CD14-positive monocyte (primary cell): ENCODE results near the gene U2AF1. TPM values are rescaled to one million over a fixed set of nuclear protein-coding genes. Genes with fewer than 3 reads are reported as not detected.
"Not testable (repeated sequence)": the region's sequence is repeated elsewhere in the genome, so short reads cannot be mapped to it uniquely, and the experiment has no call there.

Experiments
- DNase-seq, 3 donors: peaks; one replicate each; pipeline ENCODE4 v3.0.0-alpha.2; 2011 to 2022
- H2AFZ ChIP-seq: 2 replicates; pipeline ENCODE4 v1.6.0; 2012; ENCODE audit warnings: mild to moderate bottlenecking, low read depth, low read length, inconsistent platforms; ENCODE audit not compliant: insufficient read depth, poor library complexity, severe bottlenecking
- H3K27ac ChIP-seq, 2 donors: 1 replicate in 1 of 2; 2 replicates in 1 of 2; pipeline ENCODE4 v1.5.1; 2012 to 2013; ENCODE audit warnings: low read length in 2 of 2, control low read depth in 1 of 2, inconsistent platforms in 1 of 2, low read depth in 1 of 2, mild to moderate bottlenecking in 1 of 2
- H3K27me3 ChIP-seq, 2 donors: one replicate each; pipeline versions ENCODE4 v1.6.0 to v1.6.1; 2011 to 2013; ENCODE audit warnings: low read length in 2 of 2; ENCODE audit not compliant: control insufficient read depth in 2 of 2, insufficient read depth in 2 of 2
- H3K36me3 ChIP-seq, 2 donors: replicated peaks in 1 of 2; 1 replicate in 1 of 2; 2 replicates in 1 of 2; pipeline versions ENCODE4 v1.5.1 to v1.6.1; 2012 to 2013; ENCODE audit warnings: low read length in 2 of 2, control low read depth in 1 of 2, inconsistent platforms in 1 of 2, mild to moderate bottlenecking in 1 of 2; ENCODE audit not compliant: insufficient read depth in 2 of 2, control insufficient read depth in 1 of 2
- H3K4me1 ChIP-seq, 2 donors: 1 replicate in 1 of 2; 2 replicates in 1 of 2; pipeline versions ENCODE4 v1.5.1 to v1.6.1; 2012 to 2013; ENCODE audit warnings: low read length in 2 of 2, control low read depth in 1 of 2, inconsistent platforms in 1 of 2, mild to moderate bottlenecking in 1 of 2, moderate library complexity in 1 of 2; ENCODE audit not compliant: insufficient read depth in 2 of 2, control insufficient read depth in 1 of 2
- H3K4me2 ChIP-seq: replicated peaks from 2 replicates; pipeline ENCODE3; 2012; ENCODE audit warnings: low read length, moderate library complexity, mild to moderate bottlenecking; ENCODE audit not compliant: poor library complexity, severe bottlenecking; ENCODE audit errors: extremely low read depth
- H3K4me3 ChIP-seq, 3 experiments: fragments of 200-600 bp in 1 of 3; sonication (generic) in 1 of 3; replicated peaks in 1 of 3; 1 replicate in 2 of 3; 2 replicates in 1 of 3; pipeline ENCODE4 v1.5.1; 2011 to 2013; ENCODE audit warnings: low read length in 3 of 3, mild to moderate bottlenecking in 3 of 3, control low read depth in 2 of 3, low read depth in 2 of 3, inconsistent platforms in 1 of 3, moderate library complexity in 1 of 3
- H3K79me2 ChIP-seq: 2 replicates; pipeline ENCODE4 v1.6.0; 2012; ENCODE audit warnings: mild to moderate bottlenecking, control low read depth, inconsistent platforms, low read length, moderate library complexity; ENCODE audit not compliant: insufficient read depth
- H3K9ac ChIP-seq: 2 replicates; pipeline ENCODE4 v1.6.0; 2017; ENCODE audit warnings: low read length, mild to moderate bottlenecking; ENCODE audit not compliant: insufficient read depth, poor library complexity, severe bottlenecking
- H3K9me3 ChIP-seq, 2 donors: replicated peaks in 1 of 2; 1 replicate in 1 of 2; 2 replicates in 1 of 2; pipeline versions ENCODE4 v1.5.1 to v1.6.1; 2012 to 2013; ENCODE audit warnings: low read length in 2 of 2, control low read depth in 1 of 2; ENCODE audit not compliant: control insufficient read depth in 1 of 2, insufficient read depth in 1 of 2
- H4K20me1 ChIP-seq: 2 replicates; pipeline ENCODE4 v1.6.0; 2012; ENCODE audit warnings: mild to moderate bottlenecking, low read length, control low read depth, moderate library complexity; ENCODE audit not compliant: insufficient read depth
- H3K27ac Mint-ChIP-seq, 7 donors: one replicate each; pipeline ENCODE4 v1.8.0; 2020; ENCODE audit warnings: mild to moderate bottlenecking in 7 of 7, mixed read lengths in 7 of 7, moderate library complexity in 6 of 7, inconsistent platforms in 2 of 7
- H3K27me3 Mint-ChIP-seq, 3 donors: one replicate each; pipeline ENCODE4 v1.8.0; 2021 to 2022; ENCODE audit warnings: low read depth in 3 of 3, mild to moderate bottlenecking in 3 of 3, mixed read lengths in 3 of 3, moderate library complexity in 3 of 3, inconsistent platforms in 1 of 3
- H3K36me3 Mint-ChIP-seq, 2 donors: one replicate each; pipeline ENCODE4 v1.8.0; 2020; ENCODE audit warnings: mixed read lengths in 2 of 2, inconsistent platforms in 1 of 2, mild to moderate bottlenecking in 1 of 2
- H3K4me1 Mint-ChIP-seq: one replicate; pipeline ENCODE4 v1.8.0; 2020; ENCODE audit warnings: mild to moderate bottlenecking, mixed read lengths
- H3K4me3 Mint-ChIP-seq, 2 donors: one replicate each; pipeline ENCODE4 v1.8.0; 2020; ENCODE audit warnings: mild to moderate bottlenecking in 2 of 2, mixed read lengths in 2 of 2, moderate library complexity in 1 of 2
- H3K9me3 Mint-ChIP-seq, 7 donors: one replicate each; pipeline ENCODE4 v1.8.0; 2020 to 2022; ENCODE audit warnings: mixed read lengths in 7 of 7, mild to moderate bottlenecking in 6 of 7, moderate library complexity in 6 of 7, inconsistent platforms in 2 of 7
- WGBS: methylation state at CpG from one replicate; pipeline ENCODE4 v1.1.5; 2013; ENCODE audit warnings: missing lambda C conversion rate; ENCODE audit not compliant: insufficient coverage; 5-methylcytosine and 5-hydroxymethylcytosine counted together
- intact Hi-C, 2 donors: fragments of 100-400 bp; cut with micrococcal nuclease; formaldehyde crosslinking; loops; one replicate each; pipeline versions ENCODE4 v1.15.0 to v1.15.1; 2023
- polyA plus RNA-seq, 3 donors: library from polyadenylated mRNA; depleted of rRNA in 1 of 3; unstranded in 2 of 3; stranded (reverse) in 1 of 3; fragments of 300-500 nt in 2 of 3; fragments of >200 nt in 1 of 3; fragmentation: Illumina TruSeq in 2 of 3; gene quantifications; 1 replicate in 2 of 3; 2 replicates in 1 of 3; pipeline ENCODE4 v1.2.3, GENCODE V29; 2012 to 2021

The U2AF1 gene
- polyA plus RNA-seq, 3 donors, result 38.4 to 111 (median 39.3) TPM

DNA sequence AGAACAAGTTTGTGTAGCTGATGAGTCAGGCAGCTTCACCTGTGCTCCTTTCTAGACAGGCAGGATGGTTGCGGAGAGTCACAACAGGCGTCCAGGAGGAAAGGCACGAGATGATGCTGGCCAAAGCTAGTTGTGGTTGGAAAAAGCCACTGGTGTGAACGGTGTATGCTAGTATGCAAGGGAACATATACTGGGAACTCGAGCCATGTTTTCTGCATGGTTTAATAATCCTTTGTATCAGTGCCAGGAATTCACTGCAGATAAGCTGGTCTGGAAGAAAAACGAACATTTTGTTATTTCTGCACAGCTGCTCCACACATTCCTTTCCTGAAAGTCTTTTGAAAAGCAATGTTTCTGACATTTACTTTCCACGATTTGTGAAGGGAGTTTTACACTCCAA is 22.7 kb upstream of the U2AF1 start:
- H3K9me3 ChIP-seq, H3K4me1 ChIP-seq, H3K36me3 ChIP-seq, DNase-seq, H3K27me3 ChIP-seq, H3K27ac ChIP-seq, H4K20me1 ChIP-seq, H3K4me3 Mint-ChIP-seq, H3K27ac Mint-ChIP-seq, H3K9me3 Mint-ChIP-seq, H3K4me1 Mint-ChIP-seq, H3K9ac ChIP-seq, H3K4me3 ChIP-seq, H3K36me3 Mint-ChIP-seq, H3K27me3 Mint-ChIP-seq, H2AFZ ChIP-seq, H3K79me2 ChIP-seq, intact Hi-C loops, H3K4me2 ChIP-seq: not testable (repeated sequence)
- no CpG with 5 or more reads among the region's 7 CpGs for WGBS

DNA sequence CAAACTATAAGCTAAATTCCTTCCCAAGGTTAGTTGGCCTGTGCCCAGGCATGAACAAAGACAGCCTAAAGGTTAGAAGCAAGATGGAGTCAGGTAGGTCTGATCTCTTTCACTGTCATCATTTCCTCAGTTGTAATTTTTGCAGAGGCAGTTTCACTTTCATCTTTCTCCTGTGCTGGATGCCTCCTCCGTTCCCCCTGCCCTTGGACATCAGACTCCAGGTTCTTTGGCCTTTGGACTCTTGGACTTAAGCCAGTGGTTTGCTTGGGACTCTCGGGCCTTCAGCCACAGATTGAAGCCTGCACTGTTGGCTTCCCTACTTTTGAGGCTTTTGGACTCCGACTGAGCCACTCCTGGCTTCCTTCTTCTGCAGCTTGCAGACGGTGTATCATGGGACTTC is 8.6 kb upstream of the U2AF1 start:
- not testable (repeated sequence) for H3K27ac Mint-ChIP-seq

DNA sequence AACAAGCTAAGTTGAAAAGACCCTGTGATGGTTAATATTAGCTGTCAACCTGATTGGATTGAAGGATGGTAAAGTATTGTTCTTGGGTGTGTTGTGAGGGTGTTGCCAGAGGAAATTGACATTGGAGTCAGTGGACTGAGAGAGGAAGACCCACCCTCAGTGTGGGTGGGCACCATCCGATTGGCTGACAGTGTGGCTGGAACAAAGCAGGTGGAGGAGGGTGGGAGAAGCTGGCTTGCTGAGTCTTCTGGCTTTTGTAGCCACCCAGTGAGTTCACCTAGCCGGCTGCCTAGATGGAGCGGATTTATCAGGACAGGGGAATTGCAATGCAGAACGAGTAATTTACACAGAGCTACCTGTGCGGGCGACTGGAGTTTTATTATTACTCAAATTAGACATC is 7.1 kb upstream of the U2AF1 start:
- H3K9me3 Mint-ChIP-seq, intact Hi-C loops, H3K4me1 Mint-ChIP-seq, H4K20me1 ChIP-seq, H3K27me3 Mint-ChIP-seq, DNase-seq, H3K9ac ChIP-seq, H2AFZ ChIP-seq, H3K27ac ChIP-seq, H3K36me3 ChIP-seq, H3K36me3 Mint-ChIP-seq, H3K9me3 ChIP-seq, H3K27me3 ChIP-seq, H3K4me3 ChIP-seq, H3K27ac Mint-ChIP-seq, H3K4me1 ChIP-seq, H3K4me3 Mint-ChIP-seq, H3K79me2 ChIP-seq, H3K4me2 ChIP-seq: not testable (repeated sequence)
- WGBS, result no CpG with 5 or more reads among the region's 6 CpGs

More for the DNA sequence above, 8.6 kb upstream of the U2AF1 start:
- H3K4me1 Mint-ChIP-seq, H3K36me3 Mint-ChIP-seq, H3K9me3 Mint-ChIP-seq, DNase-seq, H3K27ac ChIP-seq, H2AFZ ChIP-seq, H3K36me3 ChIP-seq, H3K27me3 ChIP-seq, intact Hi-C loops, H3K4me3 ChIP-seq, H3K4me1 ChIP-seq, H3K27me3 Mint-ChIP-seq, H3K9me3 ChIP-seq, H3K79me2 ChIP-seq, H4K20me1 ChIP-seq, H3K9ac ChIP-seq, H3K4me3 Mint-ChIP-seq, H3K4me2 ChIP-seq: not testable (repeated sequence)
- no CpG with 5 or more reads among the region's 4 CpGs for WGBS

DNA sequence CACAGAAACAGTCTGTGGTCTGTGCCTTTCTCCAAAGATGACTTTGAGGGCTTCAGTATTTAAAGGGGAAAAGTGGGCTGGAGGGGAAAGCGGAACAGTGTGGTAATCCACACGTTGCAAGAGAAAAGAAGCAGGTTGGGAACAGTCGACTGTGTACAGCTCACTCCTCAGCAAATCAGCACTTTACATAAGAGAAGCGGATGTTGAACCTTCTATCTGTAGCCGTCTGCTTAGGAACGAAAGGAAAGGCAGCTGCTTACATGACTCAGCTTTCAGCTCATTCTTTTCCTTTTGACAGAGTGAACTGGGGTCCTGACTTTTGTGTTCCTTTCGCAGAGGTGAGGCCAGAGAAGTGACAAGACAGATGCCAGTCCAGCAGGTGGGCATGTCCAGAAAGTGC is 1.6 kb upstream of the U2AF1 start:
- H3K9me3 Mint-ChIP-seq, H3K27me3 Mint-ChIP-seq, H3K9ac ChIP-seq, H3K9me3 ChIP-seq, H3K4me1 ChIP-seq, H3K4me3 ChIP-seq, intact Hi-C loops, H3K36me3 Mint-ChIP-seq, H4K20me1 ChIP-seq, H3K79me2 ChIP-seq, H3K4me1 Mint-ChIP-seq, H3K27ac ChIP-seq, DNase-seq, H2AFZ ChIP-seq, H3K27me3 ChIP-seq, H3K27ac Mint-ChIP-seq, H3K4me2 ChIP-seq, H3K4me3 Mint-ChIP-seq, H3K36me3 ChIP-seq: not testable (repeated sequence)
- WGBS, result no CpG with 5 or more reads among the region's 7 CpGs
